OCI-LY3 (cell line): ENCODE results near the gene SNTB2.

ENCODE experiments used
- CTCF ChIP-seq: fragments of 200-600, 300-600 bp; sonication (generic); IDR thresholded peaks from 2 replicates; pipeline ENCODE4 v1.5.1; 2014; ENCODE audit warnings: antibody characterized with exemption, low read length, low read depth
- EZH2phosphoT487 ChIP-seq: fragments of 200-600 bp; shearing (Covaris generic); IDR thresholded peaks from 2 replicates; pipeline ENCODE4 v1.6.1; 2018; ENCODE audit warnings: antibody characterized with exemption, mixed run types, low read depth

GRCh38 chr16:69346683-69347082, 159.7 kb downstream of the SNTB2 start:
- TF ChIP-seq CTCF = no peak
- TF ChIP-seq EZH2phosphoT487 = no peak
